VCaP (cell line): ENCODE measurements around the gene TSPYL4.

Experiments
- H3K27ac ChIP-seq: fragments of 450-650 bp; 2 replicates; pipeline ENCODE4 v1.5.1; 2017
- CTCF ChIP-seq: fragments of 450-650 bp; conservative IDR thresholded peaks from 2 replicates; pipeline ENCODE4 v1.5.1; 2017; ENCODE audit warnings: mild to moderate bottlenecking, moderate library complexity

Gene TSPYL4

GRCh38 chr6:116210316-116210715, 43.6 kb downstream of the TSPYL4 start:
- no peak overlapping the region for H3K27ac ChIP-seq
- no peak for TF ChIP-seq CTCF

- no peak for TF ChIP-seq CTCF
- H3K27ac ChIP-seq, result no peak overlapping the region
Measured at GRCh38 chr6:116208056-116208785, 45.7 kb downstream of the TSPYL4 start.

GRCh38 chr6:116206231-116206903, 47.5 kb downstream of the TSPYL4 start:
- no peak for TF ChIP-seq CTCF
- H3K27ac ChIP-seq, result no peak overlapping the region

- H3K27ac ChIP-seq, result no peak overlapping the region
- no peak for TF ChIP-seq CTCF
Measured at GRCh38 chr6:116205281-116205680, 48.6 kb downstream of the TSPYL4 start.

GRCh38 chr6:116201538-116201937, 52.3 kb downstream of the TSPYL4 start:
- H3K27ac ChIP-seq, result no peak overlapping the region
- TF ChIP-seq CTCF, result no peak

- TF ChIP-seq CTCF, result no peak
- no peak overlapping the region for H3K27ac ChIP-seq
Measured at GRCh38 chr6:116200619-116201249, 53.1 kb downstream of the TSPYL4 start.
